NCI-H146 treated with DMSO at 0.1 percent for 48 hours (cell line): Measurements from ENCODE around the gene SPNS3.

Experiments used
- DNase-seq: peaks from one replicate; lab custom pipeline; 2025; ENCODE audit not compliant: unreplicated experiment; lab: John Stamatoyannopoulos, UW

Gene SPNS3

GRCh38 chr17:4465786-4466185, 32.0 kb downstream of the SPNS3 start:
- no peak for DNase-seq

DNA sequence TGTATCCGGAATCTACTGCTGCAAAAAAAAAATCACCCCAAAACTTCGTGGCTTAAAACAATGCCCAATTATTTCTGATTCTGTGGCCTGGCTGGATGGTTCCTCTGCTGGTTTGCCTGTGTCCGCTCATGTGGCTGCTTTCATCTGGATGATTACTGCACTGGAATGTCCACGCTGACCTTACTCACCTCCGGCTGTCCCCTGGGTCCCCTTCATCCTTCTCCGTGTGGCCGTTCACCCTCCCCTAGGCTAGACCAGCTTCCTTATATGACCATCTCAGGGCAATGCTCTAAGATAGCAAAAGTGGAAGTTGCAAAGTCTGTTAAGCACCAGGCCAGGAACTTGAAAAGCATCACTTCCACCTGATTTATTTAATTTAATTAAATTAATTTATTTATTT, 33.5 kb downstream of the SPNS3 start:
- DNase-seq: no peak

DNA sequence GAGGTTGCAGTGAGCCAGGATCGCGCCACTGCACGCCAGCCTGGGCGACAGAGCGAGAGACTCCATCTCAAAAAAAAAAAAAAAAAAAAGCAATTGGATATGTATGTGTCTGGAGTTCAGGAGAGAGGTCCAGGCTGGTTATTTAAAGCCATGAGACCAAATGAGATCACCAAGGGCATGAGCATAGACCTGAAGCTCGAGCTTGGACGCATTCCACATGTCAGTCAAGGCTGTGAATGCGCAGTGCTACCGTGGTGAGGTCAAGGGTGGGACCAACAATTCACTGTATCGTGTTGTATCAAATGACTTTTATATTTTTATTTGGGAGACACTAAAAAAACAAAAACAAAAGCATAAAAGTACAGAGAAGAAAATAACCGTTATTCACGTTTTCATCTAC, 35.8 kb downstream of the SPNS3 start:
- no peak for DNase-seq

DNA sequence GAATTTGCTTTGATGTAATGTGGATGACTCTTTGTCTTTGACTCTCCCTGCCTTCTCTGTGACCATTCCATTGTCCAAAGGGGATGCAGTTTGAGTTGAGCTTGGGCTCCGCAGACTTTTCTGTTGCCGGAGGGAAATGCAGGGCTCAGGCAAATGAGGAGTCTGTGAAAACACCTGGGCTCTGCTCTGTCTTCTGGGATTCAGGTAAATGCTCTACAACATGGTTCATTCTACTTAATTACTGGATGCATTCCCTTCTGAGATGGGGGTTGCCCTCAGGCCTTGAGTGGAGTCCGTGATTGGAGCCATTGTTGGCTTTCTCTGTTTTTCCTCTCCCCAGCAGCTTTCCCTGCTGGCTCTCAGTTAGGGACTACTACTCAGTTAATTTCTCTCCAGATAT, 38.5 kb downstream of the SPNS3 start:
- DNase-seq: no peak

DNA sequence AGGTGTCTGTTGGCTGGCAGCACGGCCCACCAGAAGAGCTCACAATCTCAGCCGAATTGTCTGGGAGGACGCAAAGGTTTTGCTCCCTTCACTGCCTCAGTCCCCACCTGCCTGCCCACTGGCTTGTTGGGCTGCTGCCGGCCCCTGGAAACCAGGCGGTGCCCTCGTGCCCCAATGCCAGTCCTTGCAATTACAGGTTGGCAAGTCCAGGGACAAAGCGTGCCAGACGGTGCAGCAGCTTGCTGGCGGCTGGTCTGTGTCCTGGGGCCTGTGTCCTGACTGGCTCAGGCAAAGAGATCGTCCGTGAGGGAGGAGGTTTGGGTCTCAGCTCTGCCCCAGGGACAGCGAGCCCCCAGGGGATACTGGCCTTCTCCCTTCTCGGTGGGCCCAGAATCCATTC, 40.4 kb downstream of the SPNS3 start:
- DNase-seq: no peak

- no peak for DNase-seq
Measured at GRCh38 chr17:4475001-4475400, 41.3 kb downstream of the SPNS3 start.

- no peak for DNase-seq
Measured at GRCh38 chr17:4475463-4475862, 41.7 kb downstream of the SPNS3 start.

DNA sequence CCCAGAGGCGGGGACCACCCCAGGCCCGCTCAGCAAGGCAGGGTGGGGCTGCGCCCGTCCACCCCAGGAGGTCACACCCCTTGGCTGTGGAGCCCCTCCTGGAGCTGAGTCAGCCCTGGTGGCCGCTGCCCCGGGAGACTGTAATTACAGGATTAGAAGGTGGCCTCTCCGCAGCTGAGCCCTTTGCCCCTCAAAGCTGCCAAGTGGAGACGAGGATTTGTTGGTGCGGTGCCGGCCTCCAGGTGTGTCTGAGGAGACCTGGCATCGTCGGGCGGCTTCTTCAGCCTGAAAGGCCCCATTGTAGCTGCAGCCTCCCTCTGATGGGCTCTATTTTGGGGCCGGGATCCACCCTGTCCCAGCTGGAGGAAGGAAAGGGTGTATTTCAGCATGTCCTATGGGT, 42.3 kb downstream of the SPNS3 start:
- no peak for DNase-seq

- no peak for DNase-seq
Measured at GRCh38 chr17:4476511-4477070, 42.9 kb downstream of the SPNS3 start.

DNA sequence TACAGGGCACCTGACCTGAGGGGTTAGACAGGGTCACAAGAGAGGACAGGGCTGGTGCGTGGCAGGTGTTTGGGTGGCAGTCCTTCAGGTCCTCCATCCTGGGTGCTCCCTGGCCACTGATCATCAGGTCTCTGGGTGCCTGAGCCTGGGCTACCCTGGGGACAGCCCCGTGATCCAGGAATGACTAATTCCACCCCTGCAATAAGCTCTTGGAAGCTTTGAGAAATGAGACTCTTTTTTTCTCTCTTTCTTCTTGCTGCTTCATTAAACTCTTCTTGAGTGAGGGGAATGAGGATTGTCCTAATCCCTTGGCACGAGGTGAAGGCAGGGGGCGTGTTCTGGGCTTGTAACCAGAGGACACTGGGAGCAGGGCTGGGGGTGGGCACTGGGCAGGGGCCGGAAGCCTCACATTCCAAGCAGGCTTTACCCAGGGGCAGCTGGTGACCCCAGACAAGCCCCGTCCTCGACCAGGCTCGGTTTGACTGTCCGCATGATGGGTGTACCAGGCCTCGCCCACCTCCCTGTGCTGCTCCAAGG, 43.6 kb downstream of the SPNS3 start:
- DNase-seq: no peak

GRCh38 chr17:4478318-4478830, 44.6 kb downstream of the SPNS3 start:
- no peak for DNase-seq

DNA sequence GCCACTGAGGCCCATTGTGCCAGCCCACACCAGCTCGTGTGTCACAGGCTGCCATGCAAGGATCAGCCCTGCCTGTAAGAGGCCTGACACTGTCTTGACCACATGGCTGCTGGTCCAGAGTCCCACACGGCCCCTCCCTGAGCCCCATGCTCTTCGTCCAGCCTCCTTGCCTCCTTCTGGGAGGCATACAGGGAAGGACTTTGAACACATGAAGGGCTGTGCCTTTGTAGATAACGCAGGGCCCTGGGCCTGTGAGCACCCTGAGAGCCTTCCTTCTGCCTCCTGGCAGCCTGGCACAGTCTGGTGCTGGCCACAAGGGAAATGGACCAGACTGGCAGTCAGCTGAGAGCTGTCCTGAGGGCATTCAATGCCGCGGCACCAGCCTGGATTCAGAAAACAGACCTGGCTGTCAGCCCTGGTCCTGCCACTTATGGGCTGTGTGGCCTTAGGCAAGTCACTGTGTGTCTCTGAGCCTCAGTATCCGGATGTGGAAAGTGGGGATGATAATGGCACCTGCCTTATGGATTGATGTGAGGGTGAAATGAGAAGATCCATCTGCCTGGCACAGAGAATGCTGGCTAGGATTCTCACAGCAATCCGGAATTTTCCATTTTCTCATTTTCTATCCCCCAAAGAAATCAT, 45.7 kb downstream of the SPNS3 start:
- DNase-seq: no peak

DNA sequence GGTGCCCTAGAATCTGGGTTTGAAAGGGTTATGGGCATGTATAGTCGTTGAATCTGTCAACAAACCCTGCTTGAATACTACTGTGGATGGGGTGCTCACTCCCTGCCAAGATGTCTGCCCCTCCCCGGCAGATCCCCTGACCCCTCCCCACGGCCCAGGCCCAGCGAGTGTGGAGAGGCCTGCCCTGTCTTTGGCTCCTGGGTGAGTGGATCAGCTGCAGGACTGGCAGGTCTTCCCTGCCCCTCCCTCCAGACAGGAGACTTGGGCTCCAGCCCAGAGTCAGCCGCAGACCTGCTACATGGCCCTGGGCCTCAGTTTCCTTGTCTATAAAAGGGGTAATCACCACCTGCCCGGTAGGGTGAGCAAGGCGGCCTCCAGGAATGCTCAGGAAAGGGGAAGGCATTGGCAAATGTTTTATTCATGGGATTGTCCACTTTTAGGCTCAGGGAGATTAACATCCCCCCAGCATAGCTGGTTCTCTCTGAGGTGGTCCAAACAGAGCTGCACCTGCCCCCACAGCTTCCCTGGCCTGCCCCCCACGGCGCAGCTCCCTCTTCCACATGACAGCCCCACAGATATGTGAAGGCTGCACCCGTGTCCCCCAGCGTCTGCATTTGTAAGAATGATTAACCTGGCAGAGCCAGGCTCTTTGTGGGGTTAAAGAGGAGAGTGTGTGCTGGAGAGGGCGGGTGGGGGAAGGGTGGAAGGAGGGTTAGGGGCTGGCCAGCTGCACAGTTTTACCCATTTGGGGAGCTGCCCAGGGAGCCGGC, 46.4 kb downstream of the SPNS3 start:
- no peak for DNase-seq

- DNase-seq: no peak
Measured at GRCh38 chr17:4480929-4481898, 47.5 kb downstream of the SPNS3 start.

GRCh38 chr17:4482338-4483011, 48.7 kb downstream of the SPNS3 start:
- no peak for DNase-seq

GRCh38 chr17:4483012-4483840, 49.5 kb downstream of the SPNS3 start:
- DNase-seq: peak; percentile 34

GRCh38 chr17:4485676-4486646, 52.2 kb downstream of the SPNS3 start:
- DNase-seq: no peak

GRCh38 chr17:4487296-4487695, 53.6 kb downstream of the SPNS3 start:
- no peak for DNase-seq
